Measurements from ENCODE around the gene TCF7L2.

- TF ChIP-seq CTCF (IDR thresholded peaks at IDR 0.05; ENCODE audit: low read depth, low read length) (no peak), EZH2phosphoT487 (IDR thresholded peaks at IDR 0.05; ENCODE audit: low read depth) (no peak)
These were observed 189.7 kb downstream of the TCF7L2 start for GRCh38 chr10:113139699-113140098.

All from OCI-LY3 (cell line).